Trophoblast cell (in vitro differentiated cells and primary cell): ENCODE measurements around the gene RHOG.
A peak's percentile ranks its signal among the peaks of the same experiment; 100 is the strongest.

Experiments used
- DNase-seq, 2 donors: peaks; one replicate each; pipeline ENCODE4 v3.0.0-alpha.2; 2016
- H2AFZ ChIP-seq: 2 replicates; pipeline ENCODE4 v1.6.1; 2013; ENCODE audit warnings: low read length, moderate library complexity, mild to moderate bottlenecking; ENCODE audit not compliant: insufficient read depth, poor library complexity
- H2AK5ac ChIP-seq: 2 replicates; pipeline ENCODE4 v1.6.1; 2013; ENCODE audit warnings: mild to moderate bottlenecking, low read length
- H2BK120ac ChIP-seq: 2 replicates; pipeline ENCODE4 v1.6.1; 2013; ENCODE audit warnings: low read length, mild to moderate bottlenecking, moderate library complexity; ENCODE audit not compliant: insufficient read depth, poor library complexity
- H2BK12ac ChIP-seq: 2 replicates; pipeline ENCODE4 v1.6.1; 2013; ENCODE audit warnings: mild to moderate bottlenecking, low read length, moderate library complexity
- H2BK5ac ChIP-seq: 2 replicates; pipeline ENCODE4 v1.6.1; 2013; ENCODE audit warnings: low read length, low read depth, moderate library complexity, mild to moderate bottlenecking; ENCODE audit not compliant: poor library complexity
- H3K14ac ChIP-seq: 2 replicates; pipeline ENCODE4 v1.6.1; 2013; ENCODE audit warnings: mild to moderate bottlenecking, low read length
- H3K18ac ChIP-seq: 2 replicates; pipeline ENCODE4 v1.6.1; 2013; ENCODE audit warnings: mild to moderate bottlenecking, low read length
- H3K23ac ChIP-seq: 2 replicates; pipeline ENCODE4 v1.6.1; 2013; ENCODE audit warnings: low read length
- H3K27ac ChIP-seq: 2 replicates; pipeline ENCODE4 v1.5.1; 2013; ENCODE audit warnings: low read depth, mild to moderate bottlenecking, inconsistent platforms, low read length, moderate library complexity
- H3K27me3 ChIP-seq: 2 replicates; pipeline ENCODE4 v1.6.1; 2013; ENCODE audit warnings: inconsistent platforms, mild to moderate bottlenecking, low read length, moderate library complexity; ENCODE audit not compliant: insufficient read depth
- H3K36me3 ChIP-seq, 2 experiments: 1 replicate in 1 of 2; 2 replicates in 1 of 2; pipeline ENCODE4 v1.6.1; 2013; ENCODE audit warnings: low read length in 2 of 2, mild to moderate bottlenecking in 2 of 2, moderate library complexity in 1 of 2; ENCODE audit not compliant: insufficient read depth in 2 of 2, control insufficient read depth in 1 of 2
- H3K4ac ChIP-seq: 2 replicates; pipeline ENCODE4 v1.6.1; 2013; ENCODE audit warnings: low read depth, mild to moderate bottlenecking, low read length, moderate library complexity
- H3K4me1 ChIP-seq, 2 experiments: 1 replicate in 1 of 2; 2 replicates in 1 of 2; pipeline ENCODE4 v1.6.1; 2013; ENCODE audit warnings: low read length in 2 of 2, mild to moderate bottlenecking in 2 of 2, moderate library complexity in 1 of 2; ENCODE audit not compliant: insufficient read depth in 2 of 2, control insufficient read depth in 1 of 2
- H3K4me2 ChIP-seq: 2 replicates; pipeline ENCODE4 v1.6.1; 2013; ENCODE audit warnings: inconsistent platforms, mild to moderate bottlenecking, low read length, moderate library complexity
- H3K4me3 ChIP-seq: 2 replicates; pipeline ENCODE4 v1.5.1; 2013; ENCODE audit warnings: mild to moderate bottlenecking, low read depth, low read length, inconsistent platforms
- H3K79me1 ChIP-seq: one replicate; pipeline ENCODE4 v1.6.1; 2013; ENCODE audit warnings: low read length
- H3K79me2 ChIP-seq: 2 replicates; pipeline ENCODE4 v1.6.1; 2013; ENCODE audit warnings: low read length, mild to moderate bottlenecking; ENCODE audit not compliant: control insufficient read depth, insufficient read depth, poor library complexity
- H3K9ac ChIP-seq: 2 replicates; pipeline ENCODE4 v1.6.1; 2013; ENCODE audit warnings: mild to moderate bottlenecking, low read length
- H3K9me3 ChIP-seq: 2 replicates; pipeline ENCODE4 v1.6.1; 2013; ENCODE audit warnings: low read depth, mild to moderate bottlenecking, control low read depth, inconsistent platforms, low read length; ENCODE audit not compliant: insufficient read depth
- H4K12ac ChIP-seq: 2 replicates; pipeline ENCODE4 v1.6.1; 2013; ENCODE audit warnings: low read depth, mild to moderate bottlenecking, low read length, moderate library complexity
- H4K8ac ChIP-seq: 2 replicates; pipeline ENCODE4 v1.6.1; 2013; ENCODE audit warnings: low read depth, mild to moderate bottlenecking, low read length, moderate library complexity
- H4K91ac ChIP-seq: one replicate; pipeline ENCODE4 v1.6.1; 2013; ENCODE audit warnings: low read depth, mild to moderate bottlenecking, low read length, moderate library complexity
- WGBS: extraction: QIAGEN DNeasy Blood & Tissue Kit; methylation state at CpG from one replicate; pipeline ENCODE4 v1.1.7; 2013; ENCODE audit warnings: missing lambda C conversion rate; ENCODE audit not compliant: insufficient read length, insufficient coverage; ENCODE audit errors: extremely low coverage; 5-methylcytosine and 5-hydroxymethylcytosine counted together

Gene RHOG

GRCh38 chr11:3849297-3849874 lies 8.6 kb upstream of the RHOG start:
- Histone ChIP-seq H2AK5ac (no peak overlapping the region), H3K14ac (no peak overlapping the region), H4K91ac (no peak overlapping the region), H3K79me2 (no peaks in the 10 kb centered on the region), H2BK5ac (no peak overlapping the region), H2BK12ac (no peak overlapping the region), H2AFZ (no peak overlapping the region), H3K18ac (no peak overlapping the region), H3K23ac (no peak overlapping the region), H4K8ac (no peak overlapping the region), H3K4me3 (no peak overlapping the region), H2BK120ac (no peak overlapping the region), H4K12ac (no peak overlapping the region), H3K9ac (no peak overlapping the region), H3K9me3 (no peaks in the 10 kb centered on the region), H3K4me1 (peaks cover 0 to 4% of the 10 kb centered on the region in 2 experiments), H3K36me3 (no peaks in the 10 kb centered on the region), H3K4ac (no peak overlapping the region), H3K4me2 (no peak overlapping the region), H3K27ac (no peak overlapping the region), H3K27me3 (no peaks in the 10 kb centered on the region), H3K79me1 (no peaks in the 10 kb centered on the region)
- DNase-seq = peak; percentile 25 to 86
- no CpG with 5 or more reads among the region's 10 CpGs for WGBS

- H3K14ac ChIP-seq = no peak overlapping the region
- no peak overlapping the region for H4K91ac ChIP-seq
- no peak for DNase-seq
- no peaks in the 10 kb centered on the region for H3K36me3 ChIP-seq
- no peaks in the 10 kb centered on the region for H3K9me3 ChIP-seq
- H3K4me2 ChIP-seq = no peak overlapping the region
- H4K12ac ChIP-seq = no peak overlapping the region
- no peaks in the 10 kb centered on the region for H3K4me1 ChIP-seq
- H2BK12ac ChIP-seq = no peak overlapping the region
- H3K79me1 ChIP-seq = peaks cover 5% of the 10 kb centered on the region
- H3K23ac ChIP-seq = no peak overlapping the region
- no peak overlapping the region for H2BK5ac ChIP-seq
- H3K18ac ChIP-seq = no peak overlapping the region
- no peak overlapping the region for H2AK5ac ChIP-seq
- WGBS = no CpG with 5 or more reads among the region's 3 CpGs
- H3K27me3 ChIP-seq = no peaks in the 10 kb centered on the region
- no peak overlapping the region for H3K4ac ChIP-seq
- H4K8ac ChIP-seq = no peak overlapping the region
- H2AFZ ChIP-seq = no peak overlapping the region
- H3K27ac ChIP-seq = no peak overlapping the region
- no peak overlapping the region for H2BK120ac ChIP-seq
- H3K4me3 ChIP-seq = no peak overlapping the region
- no peak overlapping the region for H3K9ac ChIP-seq
- peaks cover 2% of the 10 kb centered on the region for H3K79me2 ChIP-seq
Observed at GRCh38 chr11:3845670-3846069, 4.9 kb upstream of the RHOG start.

GRCh38 chr11:3845246-3845645 lies 4.5 kb upstream of the RHOG start:
- no peak for DNase-seq
- Histone ChIP-seq H2BK120ac (no peak overlapping the region), H2AFZ (no peak overlapping the region), H3K14ac (no peak overlapping the region), H3K4ac (no peak overlapping the region), H3K9me3 (no peaks in the 10 kb centered on the region), H3K18ac (no peak overlapping the region), H3K27ac (no peak overlapping the region), H2AK5ac (no peak overlapping the region), H4K91ac (no peak overlapping the region), H3K79me2 (peaks cover 7% of the 10 kb centered on the region), H4K12ac (no peak overlapping the region), H3K36me3 (no peaks in the 10 kb centered on the region), H2BK12ac (no peak overlapping the region), H3K4me2 (no peak overlapping the region), H4K8ac (no peak overlapping the region), H3K23ac (no peak overlapping the region), H3K79me1 (peaks cover 9% of the 10 kb centered on the region), H3K4me1 (no peaks in the 10 kb centered on the region), H2BK5ac (no peak overlapping the region), H3K4me3 (no peak overlapping the region), H3K27me3 (no peaks in the 10 kb centered on the region), H3K9ac (no peak overlapping the region)
- whole genome bisulfite sequencing = no CpG with 5 or more reads among the region's 1 CpG

- no peak overlapping the region for H3K14ac ChIP-seq
- H3K79me2 ChIP-seq = peaks cover 8% of the 10 kb centered on the region
- no peak overlapping the region for H2BK5ac ChIP-seq
Observed at GRCh38 chr11:3843326-3843725, 2.6 kb upstream of the RHOG start.

More at GRCh38 chr11:3843326-3843725, 2.6 kb upstream of the RHOG start:
- Histone ChIP-seq H3K23ac (no peak overlapping the region), H3K36me3 (no peaks in the 10 kb centered on the region), H4K8ac (no peak overlapping the region), H4K91ac (no peak overlapping the region), H2AK5ac (no peak overlapping the region), H3K4me2 (no peak overlapping the region), H3K79me1 (peaks cover 9% of the 10 kb centered on the region), H3K4me1 (peaks cover 4 to 9% of the 10 kb centered on the region in 2 experiments), H3K27ac (no peak overlapping the region), H2AFZ (no peak overlapping the region), H3K9me3 (no peaks in the 10 kb centered on the region), H3K27me3 (no peaks in the 10 kb centered on the region), H3K9ac (no peak overlapping the region), H2BK12ac (no peak overlapping the region), H4K12ac (no peak overlapping the region), H3K4me3 (no peak overlapping the region), H2BK120ac (no peak overlapping the region), H3K4ac (no peak overlapping the region), H3K18ac (no peak overlapping the region)
- DNase-seq = no peak
- no CpG with 5 or more reads among the region's 3 CpGs for WGBS
